B cell (primary cell): ENCODE measurements around the gene PARD6A. TPM values are rescaled to one million over a fixed set of nuclear protein-coding genes. Genes with fewer than 3 reads are reported as not detected.

Source experiments
- ATAC-seq: fragments of 200-7000 bp; cut with Tn5 transposase; one replicate; pipeline ENCODE4 v1.10.0; 2021; ENCODE audit warnings: low read depth, mild to moderate bottlenecking, moderate number of reproducible peaks, moderate library complexity
- CTCF ChIA-PET: fragments of 350-600 bp; sonication (Branson Sonifier 250); formaldehyde crosslinking; loops from one replicate; lab custom pipeline; 2021; ENCODE audit warnings: antibody characterized with exemption, inconsistent platforms; lab: Charles Lee
- POLR2A ChIA-PET: fragments of 350-600 bp; sonication (Branson Sonifier 250); formaldehyde crosslinking; loops from one replicate; lab custom pipeline; 2021; ENCODE audit warnings: antibody characterized with exemption; lab: Charles Lee
- DNase-seq: peaks from one replicate; pipeline ENCODE4 v3.0.0; 2013
- H2AFZ ChIP-seq: 2 replicates; pipeline ENCODE4 v1.6.1; 2012; ENCODE audit warnings: mild to moderate bottlenecking, low read depth, low read length; ENCODE audit not compliant: insufficient read depth, poor library complexity, severe bottlenecking
- H3K27ac ChIP-seq, 2 donors: 1 replicate in 1 of 2; 2 replicates in 1 of 2; pipeline ENCODE4 v1.5.1; 2012 to 2013; ENCODE audit warnings: low read length in 2 of 2, mild to moderate bottlenecking in 2 of 2, moderate library complexity in 1 of 2
- H3K27me3 ChIP-seq, 4 experiments: fragments of 200-600 bp in 1 of 4; sonication (generic) in 1 of 4; replicated peaks in 1 of 4; 1 replicate in 2 of 4; 2 replicates in 2 of 4; pipeline versions ENCODE4 v1.6.1 to v1.7.0; 2013 to 2016; ENCODE audit warnings: low read length in 3 of 4, mild to moderate bottlenecking in 2 of 4, mixed read lengths in 1 of 4, moderate library complexity in 1 of 4; ENCODE audit not compliant: insufficient read depth in 4 of 4, control insufficient read depth in 3 of 4; ENCODE audit errors: control extremely low read depth in 1 of 4
- H3K36me3 ChIP-seq, 2 experiments: replicated peaks in 1 of 2; 1 replicate in 1 of 2; 2 replicates in 1 of 2; pipeline versions ENCODE4 v1.6.1 to v1.7.1; 2013; ENCODE audit warnings: low read length in 1 of 2; ENCODE audit not compliant: insufficient read depth in 2 of 2, control insufficient read depth in 1 of 2; ENCODE audit errors: control extremely low read depth in 1 of 2, extremely low read depth in 1 of 2
- H3K4me1 ChIP-seq, 2 donors: fragments of 200-600 bp in 1 of 2; sonication (generic) in 1 of 2; 1 replicate in 1 of 2; 2 replicates in 1 of 2; pipeline versions ENCODE4 v1.5.1 to v1.6.1; 2013 to 2017; ENCODE audit warnings: low read length in 2 of 2; ENCODE audit not compliant: control insufficient read depth in 2 of 2, insufficient read depth in 2 of 2
- H3K4me2 ChIP-seq: replicated peaks from 2 replicates; pipeline ENCODE3; 2012; ENCODE audit warnings: mild to moderate bottlenecking, low read depth, low read length; ENCODE audit not compliant: poor library complexity, severe bottlenecking
- H3K4me3 ChIP-seq, 5 experiments: fragments of 200-600 bp in 1 of 5; sonication (generic) in 1 of 5; 1 replicate in 3 of 5; 2 replicates in 2 of 5; pipeline versions ENCODE4 v1.5.1 to v1.7.0; 2011 to 2016; ENCODE audit warnings: low read length in 4 of 5, mild to moderate bottlenecking in 4 of 5, low read depth in 2 of 5, control low read depth in 1 of 5, moderate library complexity in 1 of 5; ENCODE audit not compliant: insufficient read depth in 1 of 5; ENCODE audit errors: control extremely low read depth in 1 of 5, extremely low read depth in 1 of 5
- H3K79me2 ChIP-seq: fragments of 200-600 bp; sonication (generic); one replicate; pipeline ENCODE4 v1.6.0; 2016; ENCODE audit warnings: low read length; ENCODE audit not compliant: control insufficient read depth, insufficient read depth
- H3K9ac ChIP-seq: fragments of 200-600 bp; sonication (generic); 2 replicates; pipeline ENCODE4 v1.6.1; 2017; ENCODE audit warnings: mild to moderate bottlenecking, low read length, moderate library complexity
- H3K9me3 ChIP-seq, 3 donors: one replicate each; pipeline versions ENCODE4 v1.6.1 to v1.7.1; 2013; ENCODE audit warnings: low read length in 2 of 3; ENCODE audit not compliant: control insufficient read depth in 2 of 3, insufficient read depth in 1 of 3; ENCODE audit errors: control extremely low read depth in 1 of 3
- H4K20me1 ChIP-seq: 2 replicates; pipeline ENCODE4 v1.6.0; 2012; ENCODE audit warnings: mild to moderate bottlenecking, low read length; ENCODE audit not compliant: insufficient read depth, control insufficient read depth, poor library complexity, severe bottlenecking
- H3K27ac Mint-ChIP-seq: one replicate; pipeline ENCODE4 v1.8.0; 2021; ENCODE audit warnings: mixed read lengths
- H3K27me3 Mint-ChIP-seq: one replicate; pipeline ENCODE4 v1.8.0; 2021; ENCODE audit warnings: mixed read lengths
- H3K4me1 Mint-ChIP-seq: one replicate; pipeline ENCODE4 v1.8.0; 2021; ENCODE audit warnings: mixed read lengths
- H3K4me3 Mint-ChIP-seq: one replicate; pipeline ENCODE4 v1.8.0; 2021; ENCODE audit warnings: mixed read lengths
- H3K9me3 Mint-ChIP-seq: one replicate; pipeline ENCODE4 v1.8.0; 2022; ENCODE audit warnings: mixed read lengths; ENCODE audit not compliant: insufficient read depth
- CTCF ChIP-seq: fragments of 200-600 bp; IDR thresholded peaks from one replicate; pipeline ENCODE4 v1.8.0; 2022; ENCODE audit warnings: antibody characterized with exemption, mild to moderate bottlenecking
- EZH2 ChIP-seq: IDR thresholded peaks from 2 replicates; pipeline ENCODE4 v1.6.1; 2012; ENCODE audit warnings: borderline replicate concordance, low read depth, mild to moderate bottlenecking, moderate library complexity, low read length; ENCODE audit not compliant: insufficient read depth, poor library complexity, severe bottlenecking
- WGBS: methylation state at CpG from one replicate; pipeline ENCODE4 v1.1.5; 2013; ENCODE audit warnings: missing lambda C conversion rate; ENCODE audit not compliant: insufficient coverage; 5-methylcytosine and 5-hydroxymethylcytosine counted together
- intact Hi-C: fragments of 100-400 bp; cut with micrococcal nuclease; formaldehyde crosslinking; loops from one replicate; pipeline ENCODE4 v1.10.0; 2022
- polyA plus RNA-seq: library from polyadenylated mRNA; depleted of rRNA; stranded (reverse); fragments of >200 nt; gene quantifications from 2 replicates; pipeline ENCODE4 v1.2.3, GENCODE V29; 2012
- total RNA-seq, 2 donors: library from RNA; stranded (reverse); fragments of 120-200 nt in 1 of 2; gene quantifications; 1 replicate in 1 of 2; 2 replicates in 1 of 2; pipeline versions ENCODE4 v1.2.3 to v1.2.4, GENCODE V29; 2013 to 2022

PARD6A gene
- total and polyA plus RNA-seq, 2 donors (not counting 1 experiment from before 2014, with no cell fraction given) = 14.8 to 15.9 TPM

GRCh38 chr16:67664258-67664657, 3.5 kb downstream of the PARD6A start:
- 95% methylated on average over 4 of the region's 4 CpGs for WGBS
- Histone ChIP-seq H3K79me2 (peaks cover 16% of the 10 kb centered on the region), H3K27me3 (no peaks in the 10 kb centered on the region), H3K27ac (no peak overlapping the region), H4K20me1 (peaks cover 6% of the 10 kb centered on the region), H3K4me2 (no peak overlapping the region), H3K4me3 (no peak overlapping the region), H3K36me3 (peaks cover 0 to 4% of the 10 kb centered on the region in 2 experiments), H2AFZ (no peak overlapping the region), H3K9me3 (no peaks in the 10 kb centered on the region), H3K4me1 (peaks cover 39 to 48% of the 10 kb centered on the region in 2 donors), H3K9ac (no peak overlapping the region)
- TF ChIP-seq EZH2 (no peak), CTCF (no peak)
- Mint-ChIP-seq H3K9me3 (no peaks in the 10 kb centered on the region), H3K27me3 (no peaks in the 10 kb centered on the region), H3K4me3 (peak overlapping the region; percentile 49), H3K27ac (peak overlapping the region; percentile 57), H3K4me1 (peaks cover 46% of the 10 kb centered on the region)
- no peak for ATAC-seq
- ChIA-PET CTCF (interaction anchor here (1.0 to 11.7 kb wide), 6 partner anchors 8 to 153 kb away, joined by 4 to 136 read pairs (median 10); partner anchors contain the start of gene CARMIL2), POLR2A (interaction anchor here (0.6 kb wide), 1 partner anchor 29 kb away, joined by 3 read pairs; no protein-coding TSS in a partner anchor)
- peak; percentile 17 for DNase-seq
- intact Hi-C loops = loop anchor here (10.0 kb wide), 2 partner anchors 419 to 1471 kb away; partner anchors contain the start of genes CHTF8, FHOD1, SLC9A5 and UTP4

- no peak for TF ChIP-seq EZH2
- no peak for TF ChIP-seq CTCF
- Histone ChIP-seq H3K4me3 (no peak overlapping the region), H3K27ac (no peak overlapping the region), H3K27me3 (no peaks in the 10 kb centered on the region), H3K36me3 (peaks cover 0 to 3% of the 10 kb centered on the region in 2 experiments), H2AFZ (no peak overlapping the region), H3K9me3 (no peaks in the 10 kb centered on the region), H3K4me2 (no peak overlapping the region), H3K79me2 (peaks cover 10% of the 10 kb centered on the region), H3K4me1 (peaks cover 40 to 49% of the 10 kb centered on the region in 2 donors), H4K20me1 (no peaks in the 10 kb centered on the region), H3K9ac (no peak overlapping the region)
- 100% methylated on average over 7 of the region's 7 CpGs for WGBS
- ATAC-seq = no peak
- peaks cover 48% of the 10 kb centered on the region for H3K4me1 Mint-ChIP-seq
- peak overlapping the region; percentile 61 for H3K4me3 Mint-ChIP-seq
- intact Hi-C loops = loop anchor here (10.0 kb wide), 2 partner anchors 420 to 1470 kb away; partner anchors contain the start of genes CHTF8, FHOD1, SLC9A5 and UTP4
- peak overlapping the region; percentile 57 for H3K27ac Mint-ChIP-seq
- H3K9me3 Mint-ChIP-seq = no peaks in the 10 kb centered on the region
- POLR2A ChIA-PET = interaction anchor here (0.8 to 1.2 kb wide), 2 partner anchors 28 to 124 kb away, joined by 3 to 4 read pairs; no protein-coding TSS in a partner anchor
- H3K27me3 Mint-ChIP-seq = no peaks in the 10 kb centered on the region
- DNase-seq = peak; percentile 21
- CTCF ChIA-PET = interaction anchor here (1.0 to 11.7 kb wide), 8 partner anchors 20 to 376 kb away, joined by 3 to 136 read pairs (median 8); partner anchors contain the start of genes ATP6V0D1 and CARMIL2
Measured at GRCh38 chr16:67664871-67665270, 4.1 kb downstream of the PARD6A start.
